GM12891 (cell line): Measurements from ENCODE around the gene VAV3.

Experiments used
- PAX5 ChIP-seq: IDR thresholded peaks from 2 replicates; pipeline ENCODE4 v1.6.1; 2011; ENCODE audit warnings: low read length, moderate library complexity, mild to moderate bottlenecking; ENCODE audit not compliant: insufficient read depth, severe bottlenecking
- POLR2A ChIP-seq: IDR thresholded peaks from 2 replicates; pipeline ENCODE4 v1.6.1; 2011; ENCODE audit warnings: low read depth, low read length, control low read depth
- POLR2AphosphoS5 ChIP-seq: IDR thresholded peaks from 2 replicates; pipeline ENCODE4 v1.6.1; 2011; ENCODE audit warnings: low read depth, low read length, control low read depth
- POU2F2 ChIP-seq: IDR thresholded peaks from 2 replicates; pipeline ENCODE4 v1.6.1; 2011; ENCODE audit warnings: low read depth, mild to moderate bottlenecking, control low read depth, low read length, moderate library complexity
- SPI1 ChIP-seq: IDR thresholded peaks from 2 replicates; pipeline ENCODE4 v1.6.1; 2011; ENCODE audit warnings: low read depth, low read length, control low read depth
- TAF1 ChIP-seq: IDR thresholded peaks from 2 replicates; pipeline ENCODE4 v1.6.1; 2011; ENCODE audit warnings: low read depth, low read length, control low read depth

DNA sequence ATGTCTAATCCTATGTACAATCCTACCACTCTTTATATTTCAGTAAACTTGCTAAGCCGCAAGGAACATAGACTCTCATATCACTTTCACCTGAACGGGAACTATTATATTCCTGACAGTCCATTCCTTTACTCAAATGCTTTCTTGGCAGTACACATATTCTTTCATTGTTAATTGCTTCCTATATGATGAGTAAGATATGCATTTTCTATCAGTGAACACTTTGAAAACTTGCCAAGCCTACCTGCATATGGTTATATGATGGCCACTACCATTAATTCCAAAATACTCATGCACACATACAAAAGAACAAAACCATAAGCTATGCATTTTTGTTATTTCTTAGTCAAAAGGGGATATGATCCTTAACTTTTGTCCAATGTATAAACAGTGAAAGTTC lies 341.5 kb downstream of the VAV3 start:
- no peak for TF ChIP-seq POLR2A
- TF ChIP-seq SPI1, result no peak
- no peak for TF ChIP-seq POLR2AphosphoS5
- no peak for TF ChIP-seq TAF1
- no peak for TF ChIP-seq POU2F2
- TF ChIP-seq PAX5, result no peak
